ENCODE data around the gene SLC26A5.

The SLC26A5 gene

DNA sequence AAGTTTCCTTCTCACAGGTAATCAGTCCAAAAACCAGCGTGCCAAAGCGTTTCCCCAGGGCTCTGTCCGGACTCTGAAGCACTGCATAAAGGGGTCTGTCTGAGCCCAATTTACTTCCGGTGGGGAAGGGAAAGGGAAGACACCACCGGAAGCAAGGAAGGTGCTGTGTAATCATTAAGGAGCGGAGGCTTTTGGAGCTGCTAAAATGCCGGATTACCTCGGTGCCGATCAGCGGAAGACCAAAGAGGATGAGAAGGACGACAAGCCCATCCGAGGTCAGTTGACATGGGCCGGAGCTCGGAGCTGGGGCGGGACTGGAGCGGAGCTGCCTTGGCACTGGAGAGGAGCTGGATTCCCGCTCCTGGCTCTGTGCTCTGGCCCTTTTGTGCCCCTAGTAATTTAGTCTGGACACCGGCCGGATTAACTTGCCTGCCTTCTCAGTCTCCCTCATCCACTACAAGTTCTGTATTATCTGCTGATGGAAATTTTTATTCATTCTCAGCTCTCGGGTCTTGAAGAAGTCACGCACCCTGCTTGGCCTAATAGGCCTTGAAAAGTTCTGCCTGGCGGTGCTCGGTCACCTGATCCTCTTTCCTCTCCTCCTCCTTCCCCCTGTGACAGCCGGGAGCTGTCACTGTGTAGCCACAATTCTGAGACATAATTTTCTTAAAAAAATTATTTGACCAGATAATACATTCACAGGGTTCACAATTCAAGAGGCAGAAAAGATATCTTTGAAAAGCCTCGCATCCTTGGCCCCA is 98.3 kb downstream of the SLC26A5 start, which contains the start of gene PSMC2:
Gene PSMC2 (plus strand): TSS at position 137 of the 761 bp plus-strand sequence. CDS start 69 bp downstream, at position 206.
- DNase-seq: peak; percentile 72

DNA sequence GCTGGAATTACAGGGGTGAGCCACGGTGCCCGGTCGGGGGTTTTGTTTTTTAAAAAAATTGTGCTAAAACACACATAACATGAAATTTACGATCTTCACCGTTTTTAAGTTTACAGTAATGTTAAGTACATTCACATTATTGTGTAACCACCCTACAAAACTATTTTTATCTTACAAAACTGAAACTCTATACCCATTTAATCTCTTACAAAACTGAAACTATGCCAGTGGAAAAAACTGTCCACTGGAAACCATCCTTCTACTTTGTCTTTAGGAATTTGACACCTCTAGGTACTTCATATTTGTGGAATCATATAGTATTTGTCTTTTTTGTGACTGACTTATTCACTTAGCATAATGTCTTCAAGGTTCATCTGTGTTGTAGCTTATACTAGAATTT is 99.6 kb downstream of the SLC26A5 start:
- no peak for DNase-seq

DNA sequence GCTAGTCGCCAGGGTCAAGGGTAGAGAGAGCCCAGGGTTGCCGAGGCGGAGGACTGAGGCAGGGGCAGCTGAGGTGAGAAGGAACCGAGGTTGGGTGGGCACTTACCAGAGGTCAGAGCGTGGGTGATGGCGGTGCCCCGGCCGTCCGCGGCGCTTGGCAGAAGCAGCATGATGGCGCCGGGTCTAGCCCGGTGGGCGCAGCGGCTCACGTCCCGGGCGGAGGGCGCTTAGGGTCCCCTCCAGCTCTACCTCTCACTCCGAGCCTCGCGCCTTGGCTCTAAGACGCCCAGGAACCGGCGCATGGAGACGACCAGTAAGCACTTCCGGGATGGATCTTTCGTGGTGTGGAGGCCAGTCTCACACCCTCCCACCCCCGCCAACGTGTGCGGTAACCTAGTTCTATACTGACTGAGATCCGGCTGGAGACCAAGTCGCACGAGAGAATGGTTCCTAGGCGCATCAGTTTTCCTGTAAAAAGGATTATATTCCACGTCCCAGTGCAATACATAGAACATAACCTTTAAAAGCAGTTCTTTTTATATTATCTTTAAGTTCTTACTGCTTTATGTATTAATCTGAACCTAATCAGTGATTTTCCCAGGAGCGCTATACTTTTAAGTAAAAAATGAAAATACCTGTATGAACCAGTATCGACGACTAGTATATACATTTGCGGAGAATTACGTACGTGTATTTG is 101.4 kb downstream of the SLC26A5 start, which contains the start of gene DNAJC2:
Gene DNAJC2 (minus strand): TSS at position 315 of the 697 bp plus-strand sequence. CDS start 145 bp downstream, at position 170.
- peak; percentile 80 for DNase-seq

DNA sequence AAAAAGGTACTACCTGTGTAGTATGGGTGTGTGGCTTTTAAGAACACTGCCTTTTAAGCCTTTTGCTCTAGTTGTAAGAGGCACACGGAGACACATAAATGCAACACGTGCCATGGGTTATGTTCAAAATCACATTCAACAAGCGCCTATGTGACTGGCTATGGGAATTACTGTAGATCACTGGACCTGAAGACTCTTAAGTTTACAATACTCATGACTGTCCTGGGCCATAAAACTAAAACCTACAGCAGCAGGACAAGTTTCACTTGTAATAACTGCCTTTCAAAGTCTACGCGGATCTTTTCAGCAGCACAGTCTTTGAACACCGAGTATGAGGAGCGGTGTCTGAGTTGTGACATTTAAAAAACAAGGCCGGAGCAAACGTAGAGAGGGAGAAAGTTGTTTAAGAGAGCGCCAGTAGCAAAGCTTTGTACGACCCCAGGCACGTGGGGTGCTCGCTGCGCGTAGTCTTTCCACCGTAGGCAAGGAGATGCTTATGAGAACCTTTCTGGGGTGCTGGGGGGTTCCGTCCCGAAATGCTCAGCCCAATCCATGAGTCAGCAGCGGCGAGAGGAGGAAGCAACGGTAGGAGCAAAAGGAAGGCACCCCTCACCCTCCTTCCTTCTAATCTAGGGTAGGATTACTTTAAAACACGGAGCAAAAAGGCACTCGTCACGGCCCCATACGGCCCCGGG is 102.1 kb downstream of the SLC26A5 start:
- DNase-seq: no peak

DNA sequence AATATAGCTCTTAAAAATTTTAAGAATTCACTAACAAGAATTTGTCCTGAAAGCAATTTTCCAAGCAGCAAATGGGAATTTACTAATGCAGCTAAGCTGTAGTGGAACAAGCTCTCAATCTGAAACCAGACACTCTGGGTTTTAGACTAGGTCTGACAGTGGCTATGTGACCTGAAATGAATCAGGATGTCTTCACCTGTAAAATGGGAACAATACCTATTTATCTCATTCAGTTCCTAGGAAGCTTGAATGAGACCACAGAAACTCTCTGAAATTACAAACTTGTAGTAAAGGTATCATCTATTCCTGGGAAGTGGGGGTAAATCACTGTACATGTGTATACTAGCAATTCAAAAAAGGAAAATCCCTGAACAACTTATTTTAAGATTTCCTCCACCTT is 102.7 kb downstream of the SLC26A5 start:
- DNase-seq: no peak

DNA sequence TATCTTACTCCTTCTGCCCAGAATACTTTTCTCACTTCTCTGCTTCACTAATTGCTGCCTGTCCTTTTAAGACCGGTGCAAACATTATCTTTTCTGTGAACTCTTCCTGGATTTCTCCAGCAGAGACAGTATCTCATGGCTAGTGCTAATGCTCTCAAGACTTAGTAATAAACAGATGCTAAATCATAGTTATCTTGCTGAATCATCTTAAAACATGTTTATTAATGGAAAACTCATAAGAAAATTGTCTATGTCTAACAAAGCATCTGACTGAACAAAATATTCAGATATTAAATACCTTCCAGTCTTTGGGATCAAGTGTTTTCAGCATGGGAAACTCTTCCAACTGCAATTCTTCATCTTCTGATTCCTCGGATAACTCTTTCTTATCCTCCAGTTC is 104.5 kb downstream of the SLC26A5 start:
- DNase-seq: no peak

DNA sequence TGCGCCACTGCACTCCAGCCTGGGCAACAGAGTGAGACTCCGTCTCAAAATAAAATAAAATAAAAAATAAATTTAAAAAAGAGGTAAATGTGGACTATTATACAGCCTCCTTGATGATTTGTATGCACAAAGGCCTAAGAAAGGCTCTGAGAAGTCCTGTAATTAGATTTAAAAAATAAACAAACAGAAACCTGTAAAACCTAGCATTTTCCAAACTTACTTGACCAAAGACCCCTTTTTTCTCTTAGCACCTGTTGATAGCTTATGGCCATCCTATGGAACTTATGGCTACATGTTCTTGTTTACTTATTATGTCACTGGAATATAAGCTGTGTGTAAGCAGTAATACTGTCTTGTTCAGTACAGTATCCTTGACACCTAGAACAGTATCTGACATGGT is 107.1 kb downstream of the SLC26A5 start:
- no peak for DNase-seq

DNA sequence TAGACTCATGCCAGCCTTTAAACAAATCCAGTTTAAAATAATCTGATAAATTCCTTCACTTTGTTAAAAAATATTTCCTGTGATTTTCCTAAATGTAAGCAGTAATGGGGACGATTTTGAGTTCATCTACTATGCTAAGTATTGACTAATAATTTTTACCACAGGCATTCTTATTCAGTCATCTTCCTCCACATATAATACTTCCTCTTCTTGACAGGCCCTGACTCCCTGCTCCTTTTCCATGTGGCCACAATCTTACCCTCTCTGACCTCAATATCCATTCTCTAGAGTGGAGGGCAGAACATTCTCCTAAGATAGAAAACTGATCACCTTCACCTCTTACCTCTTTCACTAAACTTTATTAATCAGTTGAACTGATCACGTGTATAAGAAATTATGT is 109.2 kb downstream of the SLC26A5 start:
- DNase-seq: no peak

DNA sequence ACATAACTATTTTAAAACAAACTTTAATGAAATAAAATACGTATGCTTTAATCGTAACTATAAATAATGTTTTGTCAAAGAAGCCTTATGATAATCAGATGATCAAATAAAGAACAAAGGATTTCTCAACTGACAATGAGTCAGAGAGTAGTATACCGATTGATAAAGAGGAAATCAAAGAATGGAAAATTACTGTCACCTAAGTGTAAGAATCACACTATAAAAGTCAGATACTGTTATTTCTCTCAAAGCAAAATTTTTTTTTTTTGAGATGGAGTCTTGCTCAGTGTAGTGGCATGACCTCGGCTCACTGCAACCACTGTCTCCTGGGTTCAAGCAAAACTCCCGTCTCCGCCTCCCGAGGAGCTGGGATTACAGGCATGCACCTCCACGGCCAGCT is 120.3 kb downstream of the SLC26A5 start:
- no peak for DNase-seq
